Activated CD4-positive, alpha-beta T cell treated with anti-CD3 and anti-CD28 coated beads, Interleukin-10, Interleukin-2, amounts not matched to agents 100 ng/mL and 50 ng/mL, durations not matched to agents 16 hours and 8 hours (primary cell): ENCODE data around the gene RPL19.
A peak's percentile ranks its signal among the peaks of the same experiment; 100 is the strongest.

Source experiments
- DNase-seq: peaks from one replicate; pipeline ENCODE4 v3.0.0-alpha.2; 2020

RPL19 gene

DNA sequence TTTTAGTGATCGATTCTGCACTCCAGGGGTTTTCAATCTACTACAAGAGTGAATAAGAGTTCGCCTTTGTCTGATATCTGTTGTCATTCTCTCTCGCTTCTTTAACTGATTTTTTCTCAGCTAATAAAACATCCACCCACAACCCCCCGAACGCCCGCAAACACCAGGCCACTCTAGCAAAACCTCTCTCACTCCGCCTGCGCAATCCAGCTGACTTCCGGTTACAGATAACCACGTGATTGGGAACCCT, 338 bp upstream of the RPL19 start:
- DNase-seq, result peak; percentile 94

DNA sequence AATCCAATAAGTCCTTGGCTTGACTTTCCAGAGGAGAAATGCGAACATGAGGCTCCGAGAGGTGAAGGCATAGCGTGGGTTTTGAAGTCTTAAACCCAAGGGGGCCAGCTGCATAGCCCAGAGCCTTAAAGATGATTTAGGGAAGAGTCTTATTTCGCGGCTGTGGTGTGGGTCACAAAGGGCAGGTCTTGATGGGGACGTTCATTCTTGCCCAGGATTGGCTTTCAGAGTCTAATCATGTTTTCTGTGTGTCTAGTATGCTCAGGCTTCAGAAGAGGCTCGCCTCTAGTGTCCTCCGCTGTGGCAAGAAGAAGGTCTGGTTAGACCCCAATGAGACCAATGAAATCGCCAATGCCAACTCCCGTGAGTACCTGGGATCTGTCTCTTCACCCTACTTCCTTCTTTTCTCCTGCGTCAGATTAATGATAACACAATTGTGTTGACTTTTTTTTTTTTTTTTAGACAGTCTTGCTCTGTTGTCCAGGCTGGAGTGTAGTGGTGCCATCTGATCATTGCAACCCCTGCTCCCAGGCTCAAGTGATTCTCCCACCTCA, 951 bp downstream of the RPL19 start:
- DNase-seq, result no peak

DNA sequence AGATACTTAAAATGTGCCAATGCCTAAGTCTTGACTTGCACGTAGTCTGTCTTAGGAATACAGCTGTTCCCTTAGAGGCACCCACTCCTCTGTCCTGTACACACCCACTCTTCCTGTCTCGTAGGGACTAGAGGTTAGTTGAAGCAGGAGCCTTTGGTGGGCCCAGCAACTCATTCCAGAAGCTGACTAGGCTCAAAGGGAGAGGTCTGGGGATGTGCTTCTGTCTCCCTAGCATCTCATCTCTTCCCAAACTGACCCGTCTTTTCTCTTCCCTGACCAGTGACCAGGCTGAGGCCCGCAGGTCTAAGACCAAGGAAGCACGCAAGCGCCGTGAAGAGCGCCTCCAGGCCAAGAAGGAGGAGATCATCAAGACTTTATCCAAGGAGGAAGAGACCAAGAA, 4.2 kb downstream of the RPL19 start:
- no peak for DNase-seq

DNA sequence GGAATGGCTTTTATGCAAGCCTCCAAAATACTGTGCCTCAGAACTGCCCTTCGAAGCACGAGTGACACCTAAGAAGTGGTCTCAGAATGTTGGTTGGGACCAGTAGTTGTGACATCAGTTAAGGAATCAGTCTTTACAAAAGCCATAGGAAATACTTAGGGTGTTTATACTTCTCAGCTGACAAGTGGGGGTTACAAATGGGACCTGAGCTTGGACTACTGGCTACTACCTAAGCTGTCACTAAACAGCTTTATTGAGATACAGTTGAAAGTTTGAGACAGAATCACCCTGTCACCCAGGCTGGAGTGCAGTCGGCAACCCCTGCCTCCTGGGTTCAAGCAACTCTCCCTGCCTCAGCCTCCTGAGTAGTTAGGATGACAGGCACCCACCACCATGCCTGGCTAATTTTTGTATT, 5.0 kb downstream of the RPL19 start:
- DNase-seq, result no peak

DNA sequence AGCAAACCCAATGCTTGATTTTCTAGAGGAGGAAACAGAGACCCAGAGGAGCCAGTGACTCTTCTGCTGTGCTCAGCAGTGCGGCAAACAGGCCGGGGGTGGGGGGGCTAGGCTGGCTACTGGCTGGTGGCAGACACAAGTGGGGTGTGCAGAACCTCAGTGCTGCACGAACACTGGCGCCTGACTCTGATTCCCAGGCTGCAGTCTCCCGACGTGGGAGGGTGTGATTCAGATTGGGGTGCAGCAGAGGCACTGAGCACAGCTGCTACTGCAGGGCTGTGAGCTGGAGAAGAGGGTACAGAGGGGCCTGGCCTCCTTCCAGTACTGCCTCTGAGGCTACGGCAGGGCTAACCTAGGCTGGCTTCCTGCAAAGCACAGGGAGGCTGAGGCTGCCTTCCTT, 8.1 kb downstream of the RPL19 start:
- no peak for DNase-seq

DNA sequence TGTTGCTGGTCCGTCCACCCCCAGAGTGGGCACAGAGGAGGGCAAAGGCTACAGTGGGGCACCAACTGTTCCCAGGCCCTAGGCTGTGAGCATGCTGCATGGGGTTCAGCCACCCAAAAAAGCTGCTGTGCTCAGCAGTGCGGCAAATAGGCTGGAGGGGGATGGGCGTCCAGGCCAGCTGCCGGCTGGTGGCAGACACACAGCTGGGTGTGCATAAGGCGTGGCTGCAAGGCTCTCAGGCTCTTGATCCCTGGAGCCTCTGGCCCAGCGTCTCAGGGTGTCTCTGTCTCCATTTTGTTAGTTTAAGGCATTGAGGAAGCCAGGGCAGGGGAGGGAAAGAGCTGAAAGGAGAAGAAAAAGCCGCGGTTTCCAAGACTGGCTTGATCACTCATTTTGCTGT, 8.8 kb downstream of the RPL19 start:
- no peak for DNase-seq

DNA sequence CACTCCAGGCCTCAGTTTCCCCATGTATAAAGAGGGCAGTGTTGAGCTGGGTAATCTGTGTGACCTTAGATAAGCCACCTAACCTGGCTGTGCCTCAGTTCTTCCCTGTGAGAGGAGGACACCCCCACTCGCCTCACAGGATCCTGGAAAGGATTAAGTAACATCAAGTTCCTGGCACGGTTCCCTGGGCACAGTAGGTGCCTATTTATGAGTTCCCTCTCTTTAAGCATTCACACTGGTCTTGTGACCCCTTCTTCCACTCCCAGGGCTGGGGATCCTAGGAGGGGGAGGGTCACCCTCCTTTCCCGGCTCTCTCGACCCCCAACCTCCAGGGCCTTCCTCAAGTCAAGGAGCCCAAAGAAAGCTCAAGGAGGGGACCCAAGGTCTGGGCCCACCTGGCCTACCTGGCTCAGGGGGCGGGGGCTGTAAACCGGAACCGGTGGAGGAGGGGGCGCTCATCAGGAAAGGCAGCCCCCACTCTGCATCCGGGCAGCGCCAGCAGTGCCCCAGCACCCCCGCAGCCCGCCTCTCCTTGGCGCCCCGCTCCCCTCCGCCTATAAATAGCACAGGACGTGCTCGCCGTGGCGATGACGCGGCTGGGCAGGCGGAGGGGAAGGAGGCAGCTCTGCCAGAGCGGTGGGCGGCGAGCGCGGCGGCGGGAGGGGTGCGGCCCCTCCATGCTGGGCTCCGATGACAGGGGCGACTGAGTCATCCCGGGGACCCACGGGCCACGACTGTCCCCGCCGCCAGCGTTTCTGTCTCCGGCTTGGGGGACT, 9.4 kb downstream of the RPL19 start:
- no peak for DNase-seq

DNA sequence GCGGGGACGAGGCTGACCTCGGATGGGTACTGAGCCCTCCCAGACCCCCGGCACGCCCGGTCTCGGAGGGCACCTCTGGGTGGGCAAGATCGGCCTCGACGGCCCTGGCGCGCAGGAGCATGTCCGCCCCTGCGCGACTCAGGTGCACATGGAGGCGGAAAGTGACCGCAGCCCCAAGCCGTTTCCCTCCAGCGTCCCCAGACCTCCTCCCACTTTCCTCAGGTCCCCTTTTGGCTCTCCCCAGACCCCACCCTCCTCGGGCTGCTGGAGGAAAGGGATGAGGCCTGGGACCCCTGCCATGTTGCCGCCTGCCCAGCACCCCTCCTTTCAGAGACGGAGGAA, 10.0 kb downstream of the RPL19 start:
- DNase-seq, result no peak

DNA sequence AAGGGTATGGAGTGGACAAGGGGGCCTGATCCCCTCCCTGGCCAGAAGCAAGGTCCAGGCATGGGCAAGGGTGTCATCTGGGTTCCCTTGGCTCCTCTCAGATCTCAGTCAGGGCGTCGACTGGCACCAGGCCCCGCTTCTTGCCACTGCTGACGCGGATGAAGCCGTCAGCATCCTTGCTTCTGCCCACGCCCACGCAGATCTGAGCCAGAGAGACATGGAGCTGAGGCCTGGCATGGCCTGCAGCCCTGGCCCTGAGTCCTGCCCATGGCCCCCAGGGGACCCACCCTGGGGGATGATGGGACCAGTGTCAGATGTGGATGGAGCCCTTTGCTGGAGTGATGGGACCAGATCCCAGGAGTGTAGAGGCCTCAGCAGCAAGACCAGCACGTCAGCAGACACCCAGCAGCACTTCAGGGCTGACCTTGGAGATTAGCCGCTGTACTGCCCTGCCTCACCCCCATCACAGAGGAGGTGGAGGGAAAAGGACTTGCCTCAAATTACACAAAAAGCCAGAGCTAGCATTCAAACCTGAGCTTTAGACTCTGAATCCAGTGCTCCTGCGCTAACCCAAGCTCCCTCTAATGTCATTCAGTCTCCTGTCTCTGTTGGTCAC, 12.2 kb downstream of the RPL19 start:
- DNase-seq, result no peak

DNA sequence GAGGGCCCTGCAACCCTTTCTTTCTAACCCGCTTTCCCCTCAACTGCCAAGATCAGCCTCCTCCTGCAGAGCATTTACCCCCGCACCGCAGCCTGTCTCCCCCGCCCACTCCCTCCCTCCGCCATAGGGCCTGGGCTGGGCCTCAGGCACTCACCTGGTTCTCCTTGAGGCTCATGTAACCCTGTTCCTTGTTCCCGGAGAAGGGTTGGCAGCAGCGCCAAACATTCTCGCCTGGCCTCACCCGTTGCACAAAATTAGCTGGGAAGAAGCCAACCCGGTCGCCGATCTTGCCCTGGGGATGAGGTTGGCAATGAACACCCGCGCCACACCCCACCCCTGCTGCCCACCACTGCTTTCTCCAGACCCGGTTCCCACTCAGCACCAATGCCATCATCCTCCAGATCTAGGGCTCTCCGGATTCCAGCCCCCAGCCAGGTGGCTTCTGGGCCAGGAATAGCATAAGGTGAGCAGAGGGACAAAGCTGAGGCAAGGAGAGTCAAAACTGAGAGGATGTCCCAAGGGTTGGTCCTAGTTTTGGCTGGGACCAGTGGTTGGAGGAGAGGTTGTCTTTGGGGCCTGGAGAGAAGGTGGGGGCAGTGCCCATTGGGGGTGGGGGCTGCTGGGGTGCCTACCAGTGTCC, 12.9 kb downstream of the RPL19 start:
- no peak for DNase-seq

DNA sequence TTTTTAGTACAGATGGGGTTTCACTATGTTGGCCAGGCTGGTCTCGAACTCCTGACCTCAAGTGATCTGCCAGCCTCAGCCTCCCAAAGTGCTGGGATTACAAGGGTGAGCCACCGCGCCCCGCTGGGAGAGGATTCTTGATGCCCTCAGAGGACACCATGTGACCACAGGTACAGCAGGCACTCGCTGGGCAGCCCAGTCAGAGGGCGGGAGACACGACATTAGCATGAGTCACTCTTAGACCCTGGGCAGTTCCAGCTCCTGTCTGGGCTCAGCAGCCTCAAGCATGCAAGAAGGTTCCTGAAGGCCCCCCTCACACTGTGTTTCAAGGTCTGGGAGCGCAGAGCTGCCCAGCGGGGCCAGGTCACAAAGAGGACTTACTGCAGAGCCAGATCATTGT, 13.8 kb downstream of the RPL19 start:
- DNase-seq, result no peak

DNA sequence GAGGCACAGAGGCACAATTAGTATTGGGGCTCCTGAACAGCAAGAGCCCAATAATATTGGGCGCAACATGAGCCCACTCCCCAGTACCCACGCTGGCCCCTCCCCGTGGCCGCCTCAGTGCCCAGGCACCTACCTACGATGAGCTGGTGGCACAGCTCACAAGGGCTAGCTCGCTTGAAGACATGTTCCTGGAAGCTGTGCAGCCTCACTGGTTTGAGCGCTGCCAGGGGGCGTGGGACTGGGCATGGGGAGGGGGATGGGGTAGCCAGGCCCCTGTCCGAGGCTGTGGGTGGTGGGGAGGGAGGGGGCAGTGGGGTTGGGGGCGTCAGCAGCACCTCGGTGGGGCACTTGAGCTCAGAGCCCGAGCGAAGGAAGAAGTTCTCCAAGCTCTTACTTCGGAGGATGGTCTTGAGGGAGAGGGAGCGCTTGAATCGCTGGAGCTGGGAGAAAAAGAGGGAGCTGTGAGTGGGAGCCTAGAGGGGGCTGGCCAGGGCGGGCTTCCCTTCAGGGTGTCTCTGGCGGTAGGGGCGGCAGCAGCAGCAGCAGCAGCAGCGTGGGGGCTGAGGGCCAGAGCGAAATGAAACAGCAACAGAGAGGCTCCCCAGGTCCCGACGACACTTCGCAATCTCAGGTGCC, 17.8 kb downstream of the RPL19 start:
- DNase-seq, result no peak

DNA sequence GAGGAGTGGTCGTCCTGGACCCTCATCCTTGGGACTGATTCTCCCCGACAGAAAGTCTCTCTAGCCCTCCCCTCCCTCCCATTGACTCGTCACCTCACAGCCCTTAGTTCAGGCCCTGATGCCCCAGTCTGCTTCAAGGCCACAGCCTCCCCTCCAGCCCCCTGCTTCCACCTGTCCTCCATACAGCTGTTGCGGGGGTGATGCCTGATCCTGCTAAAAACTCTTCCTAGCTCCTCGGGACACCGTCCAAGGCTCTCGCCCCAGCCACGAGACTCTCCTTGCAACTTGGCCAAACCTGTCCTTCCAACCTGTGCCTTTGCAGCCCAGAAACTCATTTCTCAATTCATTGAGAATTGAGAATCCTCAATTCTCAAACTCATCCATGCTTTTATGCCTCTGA, 18.8 kb downstream of the RPL19 start:
- DNase-seq, result no peak

DNA sequence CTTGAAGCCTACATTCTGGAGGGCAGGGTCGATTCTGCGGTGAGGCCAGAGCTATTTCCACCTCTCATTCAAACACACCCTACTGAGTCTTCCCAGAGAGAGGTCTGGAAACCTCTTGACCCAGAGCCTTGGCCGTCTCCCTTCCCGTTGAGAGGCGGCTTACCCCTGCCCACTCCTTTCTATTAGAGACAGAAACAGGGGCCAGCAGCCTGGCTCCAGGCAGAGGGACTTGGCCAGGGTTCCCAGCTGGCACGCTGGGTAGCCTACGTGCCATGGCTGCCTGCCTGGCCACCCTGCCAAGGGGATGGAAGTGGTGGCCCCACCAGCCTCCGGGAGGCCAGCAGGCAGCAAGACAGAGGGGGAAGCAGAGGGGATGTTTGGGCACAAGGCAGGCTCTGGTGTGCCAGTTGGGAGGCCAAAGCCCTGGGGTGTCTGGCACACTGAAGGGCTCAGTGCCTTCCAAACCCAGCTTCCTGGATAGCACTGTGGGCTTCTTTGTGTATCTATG, 19.6 kb downstream of the RPL19 start:
- DNase-seq, result no peak

DNA sequence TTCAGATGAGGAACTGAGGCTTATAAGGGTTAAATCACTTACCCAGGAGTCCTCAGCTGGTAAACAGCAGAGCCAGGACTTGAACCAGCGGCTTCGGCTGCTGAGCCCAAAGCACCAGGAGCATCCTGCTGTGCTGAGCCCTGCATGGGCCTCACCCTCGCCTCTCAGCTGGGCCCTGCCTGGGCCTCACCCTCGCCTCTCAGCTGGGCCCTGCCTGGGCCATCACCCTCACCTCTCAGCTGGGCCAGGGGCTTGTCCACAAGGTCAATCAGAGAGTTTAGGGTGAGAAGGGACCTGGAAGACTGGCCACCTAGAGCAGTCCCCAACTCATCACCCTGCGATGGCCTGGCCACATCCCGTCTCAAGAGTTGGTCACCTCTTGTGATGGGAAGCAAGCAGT, 21.5 kb downstream of the RPL19 start:
- no peak for DNase-seq

DNA sequence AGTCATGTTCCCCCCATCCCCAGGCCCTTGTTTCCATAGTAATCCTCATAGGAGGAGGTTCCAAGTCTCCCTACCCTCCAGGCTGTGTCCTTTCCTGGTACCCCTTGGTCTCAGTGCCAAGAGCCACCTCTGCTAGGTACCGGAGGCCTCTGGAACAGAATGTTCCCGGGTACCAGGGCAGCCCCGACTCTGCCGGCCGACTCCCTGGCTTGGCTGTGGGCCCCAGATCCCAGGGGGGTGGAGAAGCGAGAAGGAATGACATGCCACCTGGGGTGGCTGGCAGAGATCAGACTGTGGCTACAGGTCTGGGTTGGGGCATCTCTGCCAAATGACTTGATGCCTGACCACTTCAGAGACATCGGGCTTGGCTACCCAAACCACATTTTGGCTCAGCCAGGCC, 22.1 kb downstream of the RPL19 start:
- DNase-seq, result no peak

DNA sequence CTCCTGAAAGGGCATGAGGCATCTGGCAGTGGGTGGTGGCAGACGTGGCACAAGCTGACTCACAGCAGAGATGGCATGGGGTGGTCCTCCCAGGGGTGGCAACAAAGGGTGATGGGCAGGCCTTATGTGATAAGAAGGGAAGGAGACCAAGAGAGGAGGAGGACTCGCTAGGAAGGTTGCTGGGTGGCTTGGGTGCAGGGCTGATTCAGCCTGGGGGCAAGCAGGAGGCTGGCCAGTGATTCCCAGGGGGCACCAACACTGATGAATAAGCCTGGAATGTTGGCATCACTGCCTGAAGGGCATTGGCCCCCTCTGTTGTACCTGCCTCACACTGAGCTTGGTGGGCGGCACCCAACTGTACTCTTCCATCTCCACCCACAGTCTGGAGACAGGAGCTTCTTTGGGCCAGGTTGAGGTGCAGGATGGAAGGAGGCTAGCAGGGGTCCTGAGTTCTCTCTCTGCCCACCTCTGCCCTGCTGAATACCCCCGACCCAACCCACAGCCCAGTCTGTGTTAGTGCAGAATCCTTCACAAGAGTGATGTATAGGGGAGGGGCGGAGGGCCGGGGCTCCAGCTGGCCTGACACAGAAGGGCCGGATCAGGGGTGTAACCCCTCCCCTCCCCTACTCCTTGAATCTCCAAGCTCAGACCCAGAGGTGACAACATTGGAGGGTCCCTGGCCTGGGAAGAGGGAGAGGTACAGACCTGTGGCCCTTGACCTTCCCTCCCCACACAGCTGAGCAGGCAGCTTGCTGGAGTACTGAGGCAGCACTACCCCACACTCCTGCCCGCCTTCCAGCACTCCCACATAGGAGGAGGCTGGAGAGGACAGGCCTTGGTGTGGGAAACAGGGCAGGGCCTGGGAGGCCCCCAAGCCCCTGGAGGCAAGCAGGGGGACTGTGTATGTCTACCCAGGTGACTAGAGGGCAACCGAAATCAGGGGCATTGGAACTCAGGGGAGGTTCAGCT, 23.1 kb downstream of the RPL19 start:
- no peak for DNase-seq

DNA sequence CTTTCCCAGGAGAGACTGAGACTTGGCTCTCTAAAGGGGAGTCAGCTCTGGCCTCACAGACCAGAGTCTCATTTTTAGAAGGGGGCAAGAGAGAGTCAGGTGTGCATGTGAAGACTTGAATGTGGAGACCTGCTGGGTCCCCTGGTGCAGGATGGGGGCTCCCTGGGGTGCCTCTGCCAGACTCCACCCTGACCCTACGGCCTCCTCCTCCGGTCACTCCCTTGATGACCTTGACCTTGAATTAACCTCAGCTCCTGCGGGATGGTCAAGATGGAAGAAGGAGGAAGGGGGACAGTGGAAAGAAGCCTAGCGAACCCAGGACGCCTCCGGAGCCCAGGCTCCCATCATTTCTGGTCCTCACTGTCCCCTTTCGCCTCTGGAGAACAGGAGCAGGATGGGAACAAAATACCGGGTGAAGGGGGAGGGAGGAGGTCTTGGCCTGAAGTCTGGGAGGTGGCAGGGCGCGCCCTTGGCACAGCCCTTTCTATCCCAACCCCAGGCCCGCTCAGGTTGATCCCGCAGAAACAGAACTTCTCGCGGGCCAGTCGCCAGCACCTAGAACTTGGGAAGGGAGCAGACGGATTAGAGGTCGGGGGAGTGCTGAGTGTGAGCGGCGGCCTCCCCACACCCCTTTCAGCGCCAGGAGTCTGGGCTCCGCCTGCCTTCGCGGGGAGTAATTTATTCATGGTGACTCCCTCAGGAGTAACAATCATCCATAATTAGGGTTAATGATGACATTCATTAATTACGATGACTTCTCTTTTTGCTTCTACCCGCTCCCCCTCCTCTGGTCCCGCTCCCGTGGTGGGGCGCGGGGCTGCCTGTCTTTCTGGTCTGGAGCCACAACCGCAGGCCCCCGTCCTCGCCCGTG, 24.1 kb downstream of the RPL19 start:
- DNase-seq, result no peak

DNA sequence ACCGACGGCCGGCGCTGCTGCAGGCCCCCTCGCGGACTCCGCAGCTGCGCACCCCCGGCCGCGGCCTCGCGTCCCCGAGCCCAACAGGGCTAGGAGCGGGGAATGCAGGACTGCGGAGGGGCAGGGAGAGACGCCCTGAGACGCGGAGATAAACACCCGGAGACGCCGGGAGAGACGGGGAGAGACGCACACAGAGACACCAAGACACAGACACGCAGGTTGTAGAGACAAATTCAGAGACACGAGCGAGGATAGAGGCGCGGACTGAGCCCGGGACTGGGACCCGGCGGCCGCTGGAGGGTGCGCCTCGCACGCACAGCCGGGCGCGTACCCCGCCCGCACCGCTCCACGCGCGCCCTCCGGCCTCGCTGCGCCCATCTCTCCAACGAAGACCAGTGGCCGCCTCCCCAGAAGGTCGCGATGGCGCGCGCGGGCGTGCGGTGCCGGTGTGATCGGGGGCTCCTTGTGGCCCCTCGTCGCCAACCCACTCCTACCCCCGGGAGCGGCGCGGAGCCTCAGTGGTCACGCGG, 24.8 kb downstream of the RPL19 start:
- no peak for DNase-seq

DNA sequence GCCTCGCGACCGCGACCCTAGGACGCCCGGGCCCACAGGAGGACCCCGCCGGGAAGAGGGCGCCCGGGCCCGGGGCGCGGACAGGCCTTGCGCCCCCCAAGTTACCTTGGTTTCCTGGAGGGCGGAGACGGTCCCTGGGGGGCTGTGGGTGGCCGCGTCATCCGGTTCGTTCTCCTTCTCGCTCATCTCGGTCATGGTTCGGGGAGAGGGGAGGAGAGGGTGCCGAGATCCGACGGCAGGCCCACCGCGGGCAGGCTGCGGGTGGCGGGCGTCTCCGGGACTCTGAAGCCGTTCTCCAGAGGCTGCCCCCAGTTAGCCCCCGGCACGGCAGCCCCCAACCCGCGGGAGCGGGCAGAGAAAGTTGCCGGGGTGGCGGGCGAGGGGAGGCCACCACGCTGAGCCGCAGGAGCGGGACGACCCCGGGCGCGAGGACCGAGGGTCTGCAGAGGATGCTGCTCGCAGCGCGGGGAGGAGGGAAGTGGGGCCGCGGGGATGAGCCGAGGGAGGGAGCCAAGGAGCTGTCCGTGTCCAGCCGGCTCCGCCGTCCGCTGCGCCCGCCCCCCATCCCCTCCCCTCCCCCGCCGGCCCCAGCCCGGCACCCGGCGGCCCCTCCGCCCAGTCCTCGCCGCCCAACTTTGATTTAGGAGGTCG, 25.4 kb downstream of the RPL19 start, which contains the start of gene STAC2:
Gene STAC2, minus strand, starts transcription at position 638 of the 651 bp plus-strand sequence. Its CDS starts 443 bp downstream, at position 195.
- no peak for DNase-seq
